Measurements from ENCODE around the gene NRN1L. TPM values are rescaled to one million over a fixed set of nuclear protein-coding genes. Genes with fewer than 3 reads are reported as not detected.

The NRN1L gene
- total RNA-seq, 1 experiment from 2014 or later, result not detected

- peak within 1 kb of the TSS; percentile 84 for H3K4me3 Mint-ChIP-seq (ENCODE audit: unreplicated experiment)
- peaks cover 6% of the 10 kb centered on the region for H3K36me3 Mint-ChIP-seq (ENCODE audit: insufficient read depth, unreplicated experiment)
- no peaks in the 10 kb centered on the region for H3K9me3 Mint-ChIP-seq (ENCODE audit: unreplicated experiment)
- H3K27me3 Mint-ChIP-seq (ENCODE audit: insufficient read depth, unreplicated experiment), result no peaks in the 10 kb centered on the region
- intact Hi-C loops (cut with micrococcal nuclease), result loop anchor here (5.0 to 10.0 kb wide), 3 partner anchors 75 to 317 kb away; partner anchors contain the start of gene RIPOR1
- no TSS peak for BruUV-seq (replicated peaks)
- H3K27ac Mint-ChIP-seq (ENCODE audit: low read depth, unreplicated experiment), result peak within 1 kb of the TSS; percentile 86
- CTCF ChIA-PET, result interaction anchor here (0.6 to 1.4 kb wide), 8 partner anchors 9 to 86 kb away, joined by 3 to 6 read pairs (median 4); no protein-coding TSS in a partner anchor
- POLR2A ChIA-PET, result interaction anchor here (0.6 to 2.1 kb wide), 2 partner anchors 18 to 94 kb away, joined by 4 to 6 read pairs; no protein-coding TSS in a partner anchor
- peak; percentile 85 for TF ChIP-seq CTCF (IDR thresholded peaks at IDR 0.05; ENCODE audit: unreplicated experiment)
- peaks cover 16% of the 10 kb centered on the region for H3K4me1 Mint-ChIP-seq (ENCODE audit: insufficient read depth, unreplicated experiment)
- peak; percentile 97 for DNase-seq (ENCODE audit: unreplicated experiment)
These were observed 42.7 kb upstream of the NRN1L start, which contains the start of gene THAP11 for GRCh38 chr16:67841816-67842508. Gene THAP11 (plus strand): TSS chr16:67842320. CDS start chr16:67842555, 235 bp downstream.

GRCh38 chr16:67842509-67843342, 42.0 kb upstream of the NRN1L start:
- BruUV-seq (replicated peaks), result no TSS peak
- intact Hi-C loops (cut with micrococcal nuclease), result loop anchor here (5.0 to 10.0 kb wide), 3 partner anchors 75 to 318 kb away; partner anchors contain the start of gene RIPOR1
- POLR2A ChIA-PET, result interaction anchor here (0.7 to 8.4 kb wide), 5 partner anchors 18 to 93 kb away, joined by 3 to 141 read pairs (median 6); partner anchors contain the start of gene PSKH1
- TF ChIP-seq CTCF (IDR thresholded peaks at IDR 0.05; ENCODE audit: unreplicated experiment), result no peak
- Mint-ChIP-seq H3K4me3 (ENCODE audit: unreplicated experiment) (peak overlapping the region; percentile 84), H3K27me3 (ENCODE audit: insufficient read depth, unreplicated experiment) (no peaks in the 10 kb centered on the region), H3K9me3 (ENCODE audit: unreplicated experiment) (no peaks in the 10 kb centered on the region), H3K36me3 (ENCODE audit: insufficient read depth, unreplicated experiment) (peaks cover 6% of the 10 kb centered on the region), H3K4me1 (ENCODE audit: insufficient read depth, unreplicated experiment) (peaks cover 16% of the 10 kb centered on the region), H3K27ac (ENCODE audit: low read depth, unreplicated experiment) (peak overlapping the region; percentile 86)
- peak; percentile 37 for DNase-seq (ENCODE audit: unreplicated experiment)
- CTCF ChIA-PET, result interaction anchor here (0.7 to 4.2 kb wide), 10 partner anchors 9 to 85 kb away, joined by 3 to 45 read pairs (median 4); no protein-coding TSS in a partner anchor

- Mint-ChIP-seq H3K27ac (ENCODE audit: low read depth, unreplicated experiment) (peak overlapping the region; percentile 19), H3K4me3 (ENCODE audit: unreplicated experiment) (peak overlapping the region; percentile 84), H3K36me3 (ENCODE audit: insufficient read depth, unreplicated experiment) (peaks cover 7% of the 10 kb centered on the region), H3K27me3 (ENCODE audit: insufficient read depth, unreplicated experiment) (no peaks in the 10 kb centered on the region), H3K4me1 (ENCODE audit: insufficient read depth, unreplicated experiment) (peaks cover 16% of the 10 kb centered on the region), H3K9me3 (ENCODE audit: unreplicated experiment) (no peaks in the 10 kb centered on the region)
- DNase-seq (ENCODE audit: unreplicated experiment), result no peak
- POLR2A ChIA-PET, result interaction anchor here (0.7 to 8.4 kb wide), 10 partner anchors 10 to 124 kb away, joined by 3 to 141 read pairs (median 5); partner anchors contain the start of genes GFOD2, PSKH1 and PSMB10
- no TSS peak for BruUV-seq (replicated peaks)
- TF ChIP-seq CTCF (IDR thresholded peaks at IDR 0.05; ENCODE audit: unreplicated experiment), result no peak
- intact Hi-C loops (cut with micrococcal nuclease), result loop anchor here (5.0 to 10.0 kb wide), 3 partner anchors 74 to 319 kb away; partner anchors contain the start of gene RIPOR1
- CTCF ChIA-PET, result interaction anchor here (0.7 to 4.2 kb wide), 12 partner anchors 10 to 281 kb away, joined by 3 to 45 read pairs (median 4); partner anchors contain the start of gene CTCF
These were observed 41.3 kb upstream of the NRN1L start for GRCh38 chr16:67843343-67843765.
